ENCODE data around the gene HAO1.

HAO1 gene

GRCh38 chr20:7930343-7930742 lies 9.9 kb downstream of the HAO1 start:
- no peak overlapping the region for H3K4me3 ChIP-seq
- DNase-seq (ENCODE audit: low spot score): no peak
- TF ChIP-seq, protein P1, sequence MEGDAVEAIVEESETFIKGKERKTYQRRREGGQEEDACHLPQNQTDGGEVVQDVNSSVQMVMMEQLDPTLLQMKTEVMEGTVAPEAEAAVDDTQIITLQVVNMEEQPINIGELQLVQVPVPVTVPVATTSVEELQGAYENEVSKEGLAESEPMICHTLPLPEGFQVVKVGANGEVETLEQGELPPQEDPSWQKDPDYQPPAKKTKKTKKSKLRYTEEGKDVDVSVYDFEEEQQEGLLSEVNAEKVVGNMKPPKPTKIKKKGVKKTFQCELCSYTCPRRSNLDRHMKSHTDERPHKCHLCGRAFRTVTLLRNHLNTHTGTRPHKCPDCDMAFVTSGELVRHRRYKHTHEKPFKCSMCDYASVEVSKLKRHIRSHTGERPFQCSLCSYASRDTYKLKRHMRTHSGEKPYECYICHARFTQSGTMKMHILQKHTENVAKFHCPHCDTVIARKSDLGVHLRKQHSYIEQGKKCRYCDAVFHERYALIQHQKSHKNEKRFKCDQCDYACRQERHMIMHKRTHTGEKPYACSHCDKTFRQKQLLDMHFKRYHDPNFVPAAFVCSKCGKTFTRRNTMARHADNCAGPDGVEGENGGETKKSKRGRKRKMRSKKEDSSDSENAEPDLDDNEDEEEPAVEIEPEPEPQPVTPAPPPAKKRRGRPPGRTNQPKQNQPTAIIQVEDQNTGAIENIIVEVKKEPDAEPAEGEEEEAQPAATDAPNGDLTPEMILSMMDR (IDR thresholded peaks at IDR 0.05): no peak
- no peak overlapping the region for H3K27ac ChIP-seq

GRCh38 chr20:7926767-7927166 lies 13.5 kb downstream of the HAO1 start:
- H3K4me3 ChIP-seq: no peak overlapping the region
- TF ChIP-seq, protein P1 (IDR thresholded peaks at IDR 0.05): peak; percentile 35
- no peak for DNase-seq (ENCODE audit: low spot score)
- H3K27ac ChIP-seq: no peak overlapping the region

DNA sequence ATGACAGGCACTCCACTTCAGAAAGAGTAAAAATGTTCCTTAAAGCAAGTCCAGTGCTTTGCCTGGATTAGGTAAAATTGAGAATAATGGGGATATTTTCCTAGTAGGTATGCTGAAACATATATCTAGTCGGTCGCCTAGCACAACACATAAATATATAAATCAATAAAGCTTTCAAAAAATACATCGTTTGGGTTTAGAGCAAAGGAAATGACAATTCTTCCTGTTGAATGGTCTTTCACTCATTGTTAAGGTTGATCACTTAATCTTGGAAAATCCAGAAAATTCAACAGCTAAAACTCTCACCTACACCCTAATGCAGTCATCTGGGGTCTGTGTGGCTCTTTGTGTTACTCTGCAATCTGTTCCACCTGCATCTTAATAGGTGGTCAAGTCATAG lies 13.9 kb downstream of the HAO1 start:
- Histone ChIP-seq H3K27ac (no peak overlapping the region), H3K4me3 (no peak overlapping the region)
- DNase-seq (ENCODE audit: low spot score): no peak
- TF ChIP-seq, protein P1 (IDR thresholded peaks at IDR 0.05): no peak

- H3K27ac ChIP-seq: no peak overlapping the region
- no peak for DNase-seq (ENCODE audit: low spot score)
- no peak overlapping the region for H3K4me3 ChIP-seq
- TF ChIP-seq, protein P1 (IDR thresholded peaks at IDR 0.05): no peak
Observed at GRCh38 chr20:7924692-7925091, 15.6 kb downstream of the HAO1 start.

GRCh38 chr20:7916648-7917047 lies 23.6 kb downstream of the HAO1 start:
- DNase-seq (ENCODE audit: low spot score): no peak
- no peak overlapping the region for H3K27ac ChIP-seq
- TF ChIP-seq, protein P1 (IDR thresholded peaks at IDR 0.05): no peak
- H3K4me3 ChIP-seq: no peak overlapping the region

DNA sequence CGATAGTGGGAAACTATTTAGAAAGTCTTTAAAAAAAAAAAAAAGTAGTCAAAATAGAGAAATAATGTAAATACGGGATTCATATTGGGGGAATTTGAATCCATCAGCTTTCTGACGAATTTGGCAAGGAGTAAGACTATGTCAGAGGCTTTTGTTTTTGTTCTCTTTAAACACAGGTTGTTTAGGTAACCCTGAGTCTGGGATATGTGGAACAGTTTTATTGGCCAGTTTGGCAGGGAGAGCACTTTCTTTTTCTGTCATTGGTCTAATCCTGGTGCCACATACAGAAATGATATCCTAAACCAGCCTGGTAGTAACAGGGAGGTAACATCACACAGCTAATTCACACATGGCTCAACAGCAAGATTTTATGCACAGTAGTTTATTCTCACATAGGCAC lies 27.7 kb downstream of the HAO1 start:
- H3K4me3 ChIP-seq: no peak overlapping the region
- no peak overlapping the region for H3K27ac ChIP-seq
- TF ChIP-seq, protein P1 (IDR thresholded peaks at IDR 0.05): no peak
- no peak for DNase-seq (ENCODE audit: low spot score)

- H3K4me3 ChIP-seq: no peak overlapping the region
- H3K27ac ChIP-seq: no peak overlapping the region
- TF ChIP-seq, protein P1 (IDR thresholded peaks at IDR 0.05): no peak
- DNase-seq (ENCODE audit: low spot score): no peak
Observed at GRCh38 chr20:7911586-7912330, 28.5 kb downstream of the HAO1 start.
